GM12864 (cell line): ENCODE results near the gene ZW10.
"Not testable (repeated sequence)": the region's sequence is repeated elsewhere in the genome, so short reads cannot be mapped to it uniquely, and the experiment has no call there.

ENCODE experiments used
- DNase-seq: peaks from one replicate; pipeline ENCODE4 v3.0.0-alpha.2; 2011; ENCODE audit warnings: low read depth
- H3K4me3 ChIP-seq: 2 replicates; pipeline ENCODE4 v1.5.1; 2011; ENCODE audit warnings: mild to moderate bottlenecking, low read depth, low read length, control low read depth
- TF ChIP-seq, protein P1 (sequence below): IDR thresholded peaks from 2 replicates; pipeline ENCODE4 v1.5.1; 2011; ENCODE audit warnings: low read depth, mild to moderate bottlenecking, moderate library complexity, low read length, control low read depth, inconsistent platforms; ENCODE audit errors: missing control alignments

ZW10 gene

DNA sequence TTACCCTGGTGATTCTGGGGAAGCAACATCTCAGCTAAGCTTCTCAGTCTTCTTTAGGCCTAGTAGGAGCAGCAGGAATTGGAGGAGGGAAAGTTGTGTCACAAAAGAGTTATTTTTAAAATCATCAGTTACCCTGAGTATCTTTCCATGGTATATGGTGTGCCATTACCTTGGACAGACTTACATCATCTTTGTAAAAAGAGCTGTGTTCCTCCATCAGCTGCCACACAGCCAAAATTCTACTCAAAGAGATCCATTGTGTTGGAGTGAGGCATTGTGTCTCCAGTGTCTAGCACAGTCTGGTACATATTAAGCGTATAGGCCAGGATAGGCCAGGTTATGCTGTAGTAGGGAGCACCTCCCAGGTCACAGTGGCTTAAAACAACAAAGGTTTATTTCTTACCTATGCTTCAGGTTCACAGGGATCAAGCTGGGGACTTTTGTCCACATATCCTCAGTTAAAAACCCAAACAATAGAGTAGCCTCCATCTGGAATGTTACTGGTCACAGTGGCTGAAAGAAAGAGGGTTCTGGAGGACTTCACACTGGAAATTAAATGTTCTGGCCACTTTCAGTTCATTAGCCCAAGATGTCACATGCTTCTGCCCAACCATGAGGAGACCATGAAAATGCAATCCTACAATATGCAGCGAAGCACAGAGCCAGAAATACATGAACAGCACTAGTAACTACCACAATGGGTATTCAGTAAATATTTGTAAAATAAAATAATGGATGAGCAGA lies 57.4 kb downstream of the ZW10 start:
- no peak for DNase-seq
- TF ChIP-seq, protein P1, sequence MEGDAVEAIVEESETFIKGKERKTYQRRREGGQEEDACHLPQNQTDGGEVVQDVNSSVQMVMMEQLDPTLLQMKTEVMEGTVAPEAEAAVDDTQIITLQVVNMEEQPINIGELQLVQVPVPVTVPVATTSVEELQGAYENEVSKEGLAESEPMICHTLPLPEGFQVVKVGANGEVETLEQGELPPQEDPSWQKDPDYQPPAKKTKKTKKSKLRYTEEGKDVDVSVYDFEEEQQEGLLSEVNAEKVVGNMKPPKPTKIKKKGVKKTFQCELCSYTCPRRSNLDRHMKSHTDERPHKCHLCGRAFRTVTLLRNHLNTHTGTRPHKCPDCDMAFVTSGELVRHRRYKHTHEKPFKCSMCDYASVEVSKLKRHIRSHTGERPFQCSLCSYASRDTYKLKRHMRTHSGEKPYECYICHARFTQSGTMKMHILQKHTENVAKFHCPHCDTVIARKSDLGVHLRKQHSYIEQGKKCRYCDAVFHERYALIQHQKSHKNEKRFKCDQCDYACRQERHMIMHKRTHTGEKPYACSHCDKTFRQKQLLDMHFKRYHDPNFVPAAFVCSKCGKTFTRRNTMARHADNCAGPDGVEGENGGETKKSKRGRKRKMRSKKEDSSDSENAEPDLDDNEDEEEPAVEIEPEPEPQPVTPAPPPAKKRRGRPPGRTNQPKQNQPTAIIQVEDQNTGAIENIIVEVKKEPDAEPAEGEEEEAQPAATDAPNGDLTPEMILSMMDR = no peak
- no peak overlapping the region for H3K4me3 ChIP-seq

DNA sequence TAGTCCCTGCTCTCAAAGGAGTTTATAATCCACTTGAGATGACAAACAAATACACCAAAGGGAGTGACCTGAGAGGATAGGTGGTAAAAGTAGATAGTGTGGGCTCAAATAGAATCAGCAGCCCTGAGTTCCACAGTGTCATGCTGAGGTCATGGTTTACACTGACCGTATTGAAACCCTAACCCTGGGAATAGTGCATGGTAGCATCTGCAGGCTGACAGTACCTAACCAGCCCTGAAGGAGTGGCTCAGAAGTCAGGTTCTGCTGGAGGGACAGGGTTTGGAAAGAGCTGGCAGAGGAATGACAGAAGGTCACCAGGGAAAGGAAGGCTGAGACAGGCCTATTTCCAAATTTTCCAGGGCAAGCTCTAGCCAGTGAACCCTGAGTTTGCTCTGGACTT lies 58.2 kb downstream of the ZW10 start:
- TF ChIP-seq, protein P1 = no peak
- DNase-seq = no peak
- no peak overlapping the region for H3K4me3 ChIP-seq

DNA sequence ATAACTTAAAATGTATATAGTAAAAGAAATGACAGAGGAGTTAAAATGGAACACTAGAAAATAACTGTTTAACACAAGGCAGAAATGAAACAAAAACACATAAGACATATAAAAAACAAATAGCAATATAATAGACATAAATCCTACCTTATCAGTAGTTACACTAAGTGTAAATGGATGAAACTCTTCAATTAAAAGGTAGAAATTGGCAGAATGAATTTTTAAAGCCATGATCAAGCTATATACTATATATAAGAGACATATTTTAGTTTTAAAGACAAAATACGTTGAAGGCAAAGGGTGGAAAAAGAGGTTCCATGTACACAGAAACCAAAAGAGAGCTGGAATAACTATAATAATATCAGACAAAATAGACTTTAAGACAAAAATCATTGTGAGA lies 62.5 kb downstream of the ZW10 start:
- H3K4me3 ChIP-seq = no peak overlapping the region
- TF ChIP-seq, protein P1 = no peak
- DNase-seq = no peak

DNA sequence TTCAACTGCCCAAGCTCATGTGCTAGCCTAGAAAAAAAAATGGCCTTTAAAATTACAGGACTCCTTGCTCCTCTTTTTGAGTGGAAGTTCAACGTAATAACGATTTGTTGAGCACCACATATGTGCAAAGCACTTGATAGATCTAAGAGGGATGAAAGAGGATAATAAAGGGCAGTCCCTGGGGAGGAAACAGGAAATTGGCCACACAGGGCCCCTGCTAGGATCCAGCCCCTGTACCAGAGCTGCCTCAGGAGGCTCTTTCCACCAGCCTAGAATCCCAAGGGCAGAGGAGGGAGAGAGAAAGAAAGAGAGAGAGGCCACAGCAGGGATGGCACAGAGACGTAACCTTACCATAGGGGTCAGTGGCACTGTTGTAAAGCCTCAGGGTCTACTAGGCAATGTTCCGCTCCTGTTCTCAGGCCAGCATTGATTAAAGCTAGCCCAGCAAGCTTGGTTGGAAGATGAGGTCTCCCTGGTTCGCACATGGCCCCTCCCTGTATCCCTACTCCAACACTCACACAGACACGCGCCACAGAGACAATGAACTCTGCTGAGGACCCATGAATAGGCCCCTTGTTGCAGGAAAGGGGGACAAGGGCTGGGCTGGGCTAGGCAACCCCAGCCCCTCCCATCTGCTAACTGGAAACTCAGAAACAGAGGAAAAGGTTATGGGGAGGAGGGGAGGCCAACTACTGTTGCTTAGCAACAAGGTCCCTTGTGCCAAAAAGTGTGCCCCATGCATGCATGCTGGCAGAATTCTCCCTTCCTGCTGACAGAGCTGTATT lies 67.4 kb downstream of the ZW10 start, which contains the start of gene TMPRSS5:
TMPRSS5 (minus strand) TSS at position 438 of the 785 bp plus-strand sequence; CDS start at position 354, 84 bp downstream.
- TF ChIP-seq, protein P1 = no peak
- H3K4me3 ChIP-seq = no peak within 1 kb of the TSS
- no peak for DNase-seq

DNA sequence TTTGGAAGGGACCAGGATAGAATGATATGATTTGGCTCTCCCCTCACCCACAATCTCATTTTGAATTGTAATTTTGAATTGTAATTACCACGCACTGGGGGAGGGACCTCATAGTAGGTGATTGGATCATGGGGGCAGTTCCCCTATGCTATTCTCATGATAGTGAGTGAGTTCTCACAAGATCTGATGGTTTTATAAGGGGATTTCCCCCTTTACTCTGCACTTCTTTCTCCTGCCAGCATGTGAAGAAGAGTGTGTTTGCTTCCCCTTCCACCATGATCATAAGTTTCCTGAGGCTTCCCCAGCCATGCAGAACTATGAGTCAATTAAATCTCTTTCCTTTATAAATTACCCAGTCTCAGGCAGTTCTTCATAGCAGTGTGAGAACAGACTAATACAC lies 69.9 kb downstream of the ZW10 start:
- not testable (repeated sequence) for DNase-seq, H3K4me3 ChIP-seq

DNA sequence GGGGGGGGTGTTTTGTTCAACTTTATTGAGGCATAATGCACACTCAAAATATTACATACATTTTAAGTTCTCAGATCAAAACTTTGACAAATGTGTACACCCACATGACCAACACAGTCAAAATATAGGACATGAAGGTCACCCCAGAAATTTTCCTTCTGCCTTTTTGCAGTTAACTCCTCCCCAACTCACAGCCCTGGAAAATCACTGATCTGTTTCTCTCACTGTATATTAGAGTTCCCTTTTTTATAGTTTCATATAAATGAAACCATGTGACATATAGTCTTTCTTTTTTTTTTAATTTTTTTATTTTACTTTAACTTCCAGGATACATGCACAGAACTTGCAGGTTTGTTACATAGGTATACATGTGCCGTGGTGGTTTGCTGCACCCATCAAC lies 72.0 kb downstream of the ZW10 start:
- no peak overlapping the region for H3K4me3 ChIP-seq
- no peak for DNase-seq
- TF ChIP-seq, protein P1 = no peak

DNA sequence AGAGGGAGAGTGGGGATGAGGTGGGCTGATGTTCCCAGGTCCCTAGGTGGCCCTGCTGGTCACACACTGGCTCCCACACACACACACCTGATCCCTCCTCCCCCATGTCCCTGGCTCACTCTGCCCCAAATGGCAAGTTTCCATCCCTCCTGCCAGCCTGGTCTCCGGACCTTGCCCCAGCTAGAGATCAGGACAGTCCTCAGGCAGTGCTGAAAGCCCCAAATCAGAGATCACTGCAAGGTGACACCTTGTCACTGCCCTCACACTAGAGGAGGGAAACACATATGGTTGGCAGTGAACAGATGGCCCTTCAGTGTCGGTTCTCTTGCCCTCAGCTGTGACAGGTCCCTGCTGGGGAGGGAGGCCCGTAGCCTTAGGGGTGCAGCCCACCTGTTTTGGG lies 75.0 kb downstream of the ZW10 start:
- TF ChIP-seq, protein P1 = no peak
- H3K4me3 ChIP-seq = no peak overlapping the region
- DNase-seq = no peak
